Measurements from ENCODE around the gene DNAJC4.

DNAJC4 gene

DNA sequence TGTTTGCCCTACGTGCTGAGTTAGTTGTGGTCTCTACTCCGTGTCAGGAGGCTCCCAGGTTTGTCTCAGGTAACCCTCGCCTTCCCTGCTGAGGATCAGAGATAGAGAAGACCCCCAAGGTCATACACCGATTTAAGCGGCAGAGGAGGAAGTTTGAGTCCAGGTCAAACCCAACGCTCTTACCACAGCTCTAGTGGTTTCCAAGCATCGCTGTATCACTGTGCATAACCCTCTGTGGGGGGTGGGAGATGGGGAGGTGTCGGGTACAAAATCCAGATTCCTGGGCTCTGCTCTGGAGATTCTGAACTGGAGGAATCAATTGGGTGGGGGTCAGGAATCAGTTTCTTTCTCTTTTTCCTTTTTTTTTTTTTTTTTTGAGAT lies 627 bp downstream of the DNAJC4 start:
- no peak for DNase-seq

- no peak for DNase-seq
Observed at GRCh38 chr11:64231546-64231945, 1.2 kb downstream of the DNAJC4 start.

- DNase-seq, result no peak
Observed at GRCh38 chr11:64232182-64232966, 2.0 kb downstream of the DNAJC4 start.

GRCh38 chr11:64232967-64233315 lies 2.6 kb downstream of the DNAJC4 start:
- no peak for DNase-seq

DNA sequence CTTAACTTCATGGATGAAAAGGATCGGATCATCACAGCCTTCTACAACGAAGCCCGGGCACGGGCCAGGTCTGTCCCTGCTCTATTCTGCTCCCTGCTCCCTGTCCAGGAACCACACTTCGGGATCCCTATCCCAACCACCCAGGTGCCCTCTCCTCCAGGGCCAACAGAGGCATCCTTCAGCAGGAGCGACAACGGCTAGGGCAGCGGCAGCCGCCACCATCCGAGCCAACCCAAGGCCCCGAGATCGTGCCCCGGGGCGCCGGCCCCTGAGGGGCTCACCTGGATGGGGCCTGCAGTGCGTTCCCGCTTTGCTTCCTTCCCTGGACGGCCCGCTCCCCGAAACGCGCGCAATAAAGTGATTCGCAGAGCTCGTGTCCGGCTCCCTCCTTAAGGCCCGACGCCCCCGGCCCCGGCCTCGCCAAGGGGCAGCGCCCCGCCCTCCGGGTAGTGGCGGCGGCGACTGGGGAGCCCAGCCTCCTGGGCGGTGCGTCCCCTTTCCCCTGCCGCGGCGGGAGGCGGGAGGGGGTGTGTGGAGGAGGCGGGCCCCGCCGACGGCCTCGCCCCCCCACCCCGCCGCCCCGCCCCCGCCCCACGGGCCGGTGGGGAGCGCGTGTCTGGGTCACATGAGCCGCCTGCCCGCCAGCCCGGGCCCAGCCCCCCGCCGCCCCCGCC lies 3.7 kb downstream of the DNAJC4 start, which contains the start of gene VEGFB:
TSS of gene VEGFB (plus strand) at position 672 of the 674 bp plus-strand sequence. CDS start 250 bp downstream, outside the sequence.
- peak; percentile 74 for DNase-seq

DNA sequence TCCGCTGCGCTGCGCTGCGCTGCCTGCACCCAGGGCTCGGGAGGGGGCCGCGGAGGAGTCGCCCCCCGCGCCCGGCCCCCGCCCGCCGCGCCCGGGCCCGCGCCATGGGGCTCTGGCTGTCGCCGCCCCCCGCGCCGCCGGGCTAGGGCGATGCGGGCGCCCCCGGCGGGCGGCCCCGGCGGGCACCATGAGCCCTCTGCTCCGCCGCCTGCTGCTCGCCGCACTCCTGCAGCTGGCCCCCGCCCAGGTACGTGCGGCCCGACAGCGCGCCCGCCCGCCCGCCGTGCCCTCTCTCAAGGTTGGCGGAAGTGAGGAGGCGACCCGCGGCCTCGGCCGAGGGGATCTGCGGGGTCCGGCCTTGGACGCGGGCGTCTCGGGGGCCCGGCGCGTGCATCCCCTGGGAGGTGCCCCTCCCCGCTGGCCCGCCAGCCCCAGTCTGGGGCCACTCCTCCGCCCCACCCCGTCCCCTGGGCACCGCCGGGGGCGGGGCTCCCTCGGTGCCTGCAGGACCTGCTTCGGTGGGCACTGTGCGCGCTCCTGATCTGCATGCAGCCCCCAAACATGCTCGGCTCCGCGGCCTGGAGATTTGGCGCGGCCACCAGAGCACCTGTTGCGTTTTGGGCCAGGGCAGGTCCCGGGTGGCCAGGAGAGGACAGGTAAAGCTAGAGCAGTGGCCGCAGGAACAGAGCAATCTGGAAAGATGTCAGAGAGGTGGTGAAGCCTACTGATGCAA lies 4.5 kb downstream of the DNAJC4 start:
- peak; percentile 53 for DNase-seq

GRCh38 chr11:64235437-64236161 lies 5.3 kb downstream of the DNAJC4 start:
- no peak for DNase-seq

- no peak for DNase-seq
Observed at GRCh38 chr11:64237484-64237951, 7.2 kb downstream of the DNAJC4 start.

- no peak for DNase-seq
Observed at GRCh38 chr11:64238076-64238475, 7.7 kb downstream of the DNAJC4 start.

- no peak for DNase-seq
Observed at GRCh38 chr11:64238999-64239398, 8.7 kb downstream of the DNAJC4 start.

DNA sequence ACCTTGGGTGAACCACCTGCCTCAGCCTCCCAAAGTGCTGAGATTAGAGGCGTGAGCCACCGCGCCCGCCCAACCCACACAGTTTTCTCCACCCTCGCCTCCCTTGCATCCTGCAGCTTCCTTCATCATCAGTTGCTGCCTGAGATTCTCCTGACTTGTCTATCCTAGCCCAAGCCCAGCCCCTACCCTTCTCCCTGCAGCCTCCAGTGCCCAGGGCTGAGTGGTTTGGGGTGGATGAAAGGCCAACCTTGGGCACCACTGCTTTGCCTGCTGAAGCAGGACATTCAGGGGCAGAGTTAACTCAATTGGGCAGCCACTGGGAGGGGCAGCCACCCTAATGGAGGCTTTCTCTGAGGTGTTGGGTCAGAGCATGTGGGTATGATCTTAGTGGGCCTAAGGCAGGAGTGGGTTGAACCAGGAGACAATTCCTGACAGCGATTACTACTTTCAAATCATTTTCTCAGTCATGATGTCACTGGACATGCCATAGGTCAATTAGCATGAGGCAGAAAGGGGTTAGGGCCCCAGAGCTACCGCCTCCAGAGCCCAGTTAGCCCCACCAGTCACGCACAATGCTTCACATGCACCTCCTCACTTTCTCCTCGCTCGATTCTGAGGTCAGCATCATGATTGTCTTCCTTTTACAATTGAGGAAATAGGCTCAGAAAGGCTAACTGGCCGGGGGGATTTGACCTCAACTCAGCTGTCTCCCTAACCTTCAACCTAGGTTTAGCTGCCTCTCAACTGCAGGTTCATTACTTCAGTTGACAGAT lies 9.5 kb downstream of the DNAJC4 start:
- DNase-seq, result no peak

- peak; percentile 99 for DNase-seq
Observed at GRCh38 chr11:64240435-64241240, 10.3 kb downstream of the DNAJC4 start, which contains the start of gene FKBP2. FKBP2 (plus strand) TSS chr11:64241095; CDS start chr11:64242388, 1,293 bp downstream.

GRCh38 chr11:64241241-64241490 lies 10.8 kb downstream of the DNAJC4 start:
- DNase-seq, result peak; percentile 99

DNA sequence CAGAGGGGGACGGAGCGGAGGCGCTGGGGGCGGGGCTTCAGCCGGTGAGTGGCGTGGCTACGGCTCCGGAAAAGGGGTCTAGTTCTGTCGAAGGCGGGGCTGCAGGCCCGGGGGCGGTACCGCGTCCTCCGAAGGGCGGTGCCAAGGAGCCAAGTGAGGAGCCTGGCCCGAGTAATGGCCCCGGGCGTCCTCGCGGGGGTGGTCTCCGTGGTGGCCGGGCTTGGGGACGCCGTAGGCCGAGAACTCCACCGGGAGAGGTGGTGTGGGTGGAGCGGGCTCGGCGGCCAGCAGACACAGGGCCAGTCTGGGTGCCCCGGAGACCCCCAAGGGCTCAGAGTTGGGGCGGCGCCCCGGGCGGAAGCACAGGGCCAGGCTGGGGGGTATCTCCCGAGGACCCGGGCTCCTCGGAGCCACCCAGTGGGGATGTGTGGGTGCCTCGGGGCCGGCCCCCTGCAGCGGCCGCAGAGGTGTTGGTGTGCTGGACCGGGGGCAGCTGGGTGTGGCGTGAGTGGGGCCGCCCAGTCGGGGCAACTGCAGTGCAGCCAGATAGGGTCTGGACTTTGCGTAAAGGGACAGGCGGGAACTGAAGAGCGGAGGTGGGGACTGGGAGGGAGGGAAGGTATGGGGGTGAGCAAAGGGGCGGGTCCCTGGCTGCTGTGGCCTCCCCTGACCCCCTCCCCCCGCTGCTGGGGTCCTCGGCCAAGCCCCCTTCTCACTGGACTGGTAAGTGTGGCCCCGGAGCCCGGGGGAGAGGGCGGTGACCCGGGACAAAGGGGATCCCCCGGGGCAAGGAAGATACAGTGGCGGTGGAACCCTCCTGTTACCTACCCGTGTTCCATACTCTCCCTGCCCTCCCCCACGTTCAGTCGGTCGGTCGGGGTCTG lies 11.4 kb downstream of the DNAJC4 start:
- DNase-seq, result no peak

DNA sequence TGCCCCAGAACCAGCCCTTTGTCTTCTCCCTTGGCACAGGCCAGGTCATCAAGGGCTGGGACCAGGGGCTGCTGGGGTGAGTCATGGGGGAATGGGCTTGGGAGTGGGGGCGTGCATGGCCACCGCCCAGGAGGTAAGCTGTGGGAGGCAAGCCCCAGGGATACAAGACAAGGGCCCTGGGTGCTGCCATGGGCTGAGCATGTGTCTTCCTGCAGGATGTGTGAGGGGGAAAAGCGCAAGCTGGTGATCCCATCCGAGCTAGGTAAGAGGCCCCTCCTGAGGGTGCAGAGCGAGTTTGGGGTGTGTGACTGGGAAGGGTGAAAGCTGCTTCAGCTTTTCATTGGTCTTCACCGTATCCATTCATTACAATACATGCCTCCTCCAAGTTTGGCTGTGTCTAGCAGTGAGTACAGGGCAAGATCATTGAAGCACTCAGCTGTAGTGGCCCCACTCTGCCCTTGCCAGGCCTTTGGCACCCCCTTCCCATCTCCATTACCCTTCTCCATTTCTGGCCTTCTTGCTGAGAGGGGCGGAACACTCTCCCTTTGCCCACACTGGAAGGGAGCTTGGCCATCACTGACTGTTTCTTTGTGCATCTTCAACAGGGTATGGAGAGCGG lies 13.0 kb downstream of the DNAJC4 start:
- DNase-seq, result no peak

- DNase-seq, result no peak
Observed at GRCh38 chr11:64244107-64244506, 13.8 kb downstream of the DNAJC4 start.

DNA sequence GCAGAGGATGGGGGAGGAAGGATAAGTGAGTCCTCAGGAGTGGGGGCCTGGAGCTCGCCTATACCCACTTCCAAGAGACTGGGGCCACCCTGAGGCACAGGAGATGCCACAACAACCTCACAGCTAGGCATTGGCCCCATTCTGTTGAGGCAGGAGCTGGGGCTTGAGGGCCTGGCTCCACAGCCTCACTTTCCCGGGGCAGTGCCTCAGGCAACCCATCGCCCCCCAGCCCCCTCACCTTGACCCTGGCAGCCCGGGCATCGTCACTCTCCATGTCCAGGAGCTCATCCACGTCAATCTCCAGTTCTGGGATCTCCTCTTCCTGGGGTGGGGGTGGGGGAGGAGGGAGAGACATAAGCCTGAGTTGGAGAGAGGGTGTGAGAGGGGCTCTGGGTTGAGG lies 14.6 kb downstream of the DNAJC4 start:
- no peak for DNase-seq

- peak; percentile 51 for DNase-seq
Observed at GRCh38 chr11:64245401-64245796, 15.1 kb downstream of the DNAJC4 start.

DNA sequence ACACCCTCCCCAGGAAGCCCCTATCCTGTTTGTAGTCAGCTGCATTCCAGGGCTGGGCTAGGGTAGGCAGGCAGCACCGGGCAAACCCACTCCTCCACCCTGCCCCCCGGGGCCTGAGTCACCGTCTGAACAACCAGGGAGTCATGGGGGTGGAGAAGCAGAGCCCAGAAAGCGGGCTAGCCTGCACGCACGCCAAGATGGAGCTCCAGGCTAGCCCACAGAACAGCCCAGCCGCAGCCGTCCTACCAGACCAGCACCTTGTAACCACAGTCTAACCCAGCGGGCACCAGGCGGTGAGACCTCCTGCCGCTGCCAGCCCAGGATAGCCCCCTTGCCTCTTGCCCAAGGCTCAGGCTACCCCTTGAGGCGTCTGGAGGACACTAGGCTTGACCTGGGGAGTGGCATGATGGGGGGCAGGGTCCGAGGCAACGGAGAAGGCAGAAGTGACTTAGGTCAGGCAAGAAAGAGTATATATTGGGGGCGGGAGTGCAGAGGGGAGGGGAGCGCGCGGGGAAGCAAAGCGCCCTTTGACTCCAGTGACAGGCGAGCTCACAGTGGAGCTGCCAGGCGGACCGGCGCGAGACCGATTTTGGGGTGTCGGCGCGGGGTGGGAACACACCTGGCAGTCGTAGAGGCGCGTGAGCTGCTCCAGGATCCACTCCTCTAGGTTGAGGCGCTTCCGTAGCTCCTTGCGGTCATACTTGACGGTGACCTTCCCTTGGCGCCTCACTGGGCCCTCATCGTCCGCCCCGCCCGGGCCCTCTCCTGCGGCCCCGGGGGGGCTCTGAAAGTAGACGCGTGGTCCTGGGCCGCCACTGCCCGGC lies 15.7 kb downstream of the DNAJC4 start:
- DNase-seq, result peak; percentile 48
